Gastroesophageal sphincter (tissue), 3 donors: ENCODE results near the gene TDRD9.

Experiments used
- CTCF ChIP-seq, 4 experiments: fragments of 200-600 bp in 2 of 4; fragments of 450-650 bp in 2 of 4; sonication (generic) in 1 of 4; IDR thresholded peaks; one replicate each; pipeline ENCODE4 v1.5.1; 2017 to 2019; ENCODE audit warnings: antibody characterized with exemption in 4 of 4, mild to moderate bottlenecking in 2 of 4, moderate library complexity in 2 of 4
- POLR2A ChIP-seq, 2 donors: fragments of 450-650 bp; IDR thresholded peaks; one replicate each; pipeline ENCODE4 v1.6.1; 2017; ENCODE audit warnings: antibody characterized with exemption in 2 of 2, mild to moderate bottlenecking in 2 of 2, moderate library complexity in 1 of 2
- POLR2AphosphoS5 ChIP-seq: sonication (generic); formaldehyde crosslinking; IDR thresholded peaks from one replicate; pipeline ENCODE4 v1.6.1; 2017; ENCODE audit warnings: antibody characterized with exemption

GRCh38 chr14:103946975-103947374, 18.7 kb downstream of the TDRD9 start:
- TF ChIP-seq CTCF (IDR thresholded peaks at IDR 0.05), result no peak
- no peak for TF ChIP-seq POLR2AphosphoS5
- no peak for TF ChIP-seq POLR2A (IDR thresholded peaks at IDR 0.05)
